DND-41 (cell line): ENCODE data around the gene NAPSA.

Experiments used
- ATAC-seq: fragments of 200-7000 bp; cut with Tn5 transposase; 3 replicates; pipeline ENCODE4 v1.9.1; 2021; ENCODE audit warnings: low read depth; ENCODE audit not compliant: insufficient read depth
- DNase-seq: peaks from one replicate; pipeline ENCODE4 v3.0.0-alpha.2; 2020
- H2AFZ ChIP-seq: 2 replicates; pipeline ENCODE4 v1.6.0; 2012; ENCODE audit warnings: low read depth, low read length
- H3K27ac ChIP-seq: 2 replicates; pipeline ENCODE4 v1.5.1; 2012; ENCODE audit warnings: low read length, inconsistent platforms
- H3K27me3 ChIP-seq: fragments of 200-600 bp; sonication (generic); 2 replicates; pipeline ENCODE4 v1.6.0; 2012; ENCODE audit warnings: low read length, mild to moderate bottlenecking, inconsistent platforms; ENCODE audit not compliant: insufficient read depth, poor library complexity
- H3K36me3 ChIP-seq: 2 replicates; pipeline ENCODE4 v1.5.1; 2012; ENCODE audit warnings: low read length, inconsistent platforms; ENCODE audit not compliant: insufficient read depth
- H3K4me1 ChIP-seq: 2 replicates; pipeline ENCODE4 v1.5.1; 2012; ENCODE audit warnings: mild to moderate bottlenecking, low read length; ENCODE audit not compliant: insufficient read depth
- H3K4me2 ChIP-seq: 2 replicates; pipeline ENCODE4 v1.6.0; 2012; ENCODE audit warnings: mild to moderate bottlenecking, moderate library complexity, low read length, inconsistent platforms; ENCODE audit not compliant: insufficient read depth
- H3K4me3 ChIP-seq, 2 experiments: fragments of 200-600 bp in 1 of 2; shearing (Covaris generic) in 1 of 2; 2 replicates each; pipeline ENCODE4 v1.5.1; 2012 to 2016; ENCODE audit warnings: inconsistent platforms in 2 of 2, low read length in 2 of 2, mild to moderate bottlenecking in 2 of 2, low read depth in 1 of 2, moderate library complexity in 1 of 2
- H3K79me2 ChIP-seq: 2 replicates; pipeline ENCODE4 v1.6.0; 2012; ENCODE audit warnings: low read length, inconsistent platforms; ENCODE audit not compliant: insufficient read depth
- H3K9ac ChIP-seq: 2 replicates; pipeline ENCODE4 v1.6.0; 2012; ENCODE audit warnings: low read depth, mild to moderate bottlenecking, inconsistent platforms, low read length, moderate library complexity
- H3K9me3 ChIP-seq: 2 replicates; pipeline ENCODE4 v1.5.1; 2012; ENCODE audit warnings: low read length, moderate library complexity, mild to moderate bottlenecking, inconsistent platforms; ENCODE audit not compliant: insufficient read depth, severe bottlenecking
- H4K20me1 ChIP-seq: 2 replicates; pipeline ENCODE4 v1.6.0; 2012; ENCODE audit warnings: low read length; ENCODE audit not compliant: insufficient read depth
- EZH2 ChIP-seq: IDR thresholded peaks from 3 replicates; pipeline ENCODE4 v1.6.1; 2012; ENCODE audit warnings: borderline replicate concordance, low read depth, mild to moderate bottlenecking, moderate library complexity, low read length, inconsistent platforms; ENCODE audit not compliant: severe bottlenecking
- TF ChIP-seq, protein P1 (sequence below): IDR thresholded peaks from 2 replicates; pipeline ENCODE4 v1.5.1; 2012; ENCODE audit warnings: borderline replicate concordance, low read length, moderate library complexity, mild to moderate bottlenecking; ENCODE audit not compliant: poor library complexity, severe bottlenecking; ENCODE audit errors: extremely low read depth

Gene NAPSA

GRCh38 chr19:50317115-50317514 is 48.3 kb downstream of the NAPSA start:
- H3K4me2 ChIP-seq, result no peak overlapping the region
- H4K20me1 ChIP-seq, result no peaks in the 10 kb centered on the region
- H3K36me3 ChIP-seq, result no peaks in the 10 kb centered on the region
- H3K27ac ChIP-seq, result no peak overlapping the region
- no peaks in the 10 kb centered on the region for H3K9me3 ChIP-seq
- no peak overlapping the region for H2AFZ ChIP-seq
- DNase-seq (no peak), ATAC-seq (no peak)
- no peak overlapping the region for H3K9ac ChIP-seq
- H3K4me1 ChIP-seq, result peaks cover 7% of the 10 kb centered on the region; the same call in 1 of the 2 replicates
- H3K79me2 ChIP-seq, result no peaks in the 10 kb centered on the region
- TF ChIP-seq, protein P1, sequence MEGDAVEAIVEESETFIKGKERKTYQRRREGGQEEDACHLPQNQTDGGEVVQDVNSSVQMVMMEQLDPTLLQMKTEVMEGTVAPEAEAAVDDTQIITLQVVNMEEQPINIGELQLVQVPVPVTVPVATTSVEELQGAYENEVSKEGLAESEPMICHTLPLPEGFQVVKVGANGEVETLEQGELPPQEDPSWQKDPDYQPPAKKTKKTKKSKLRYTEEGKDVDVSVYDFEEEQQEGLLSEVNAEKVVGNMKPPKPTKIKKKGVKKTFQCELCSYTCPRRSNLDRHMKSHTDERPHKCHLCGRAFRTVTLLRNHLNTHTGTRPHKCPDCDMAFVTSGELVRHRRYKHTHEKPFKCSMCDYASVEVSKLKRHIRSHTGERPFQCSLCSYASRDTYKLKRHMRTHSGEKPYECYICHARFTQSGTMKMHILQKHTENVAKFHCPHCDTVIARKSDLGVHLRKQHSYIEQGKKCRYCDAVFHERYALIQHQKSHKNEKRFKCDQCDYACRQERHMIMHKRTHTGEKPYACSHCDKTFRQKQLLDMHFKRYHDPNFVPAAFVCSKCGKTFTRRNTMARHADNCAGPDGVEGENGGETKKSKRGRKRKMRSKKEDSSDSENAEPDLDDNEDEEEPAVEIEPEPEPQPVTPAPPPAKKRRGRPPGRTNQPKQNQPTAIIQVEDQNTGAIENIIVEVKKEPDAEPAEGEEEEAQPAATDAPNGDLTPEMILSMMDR, result no peak
- TF ChIP-seq EZH2, result no peak
- H3K4me3 ChIP-seq, result no peak overlapping the region
- no peaks in the 10 kb centered on the region for H3K27me3 ChIP-seq

- H3K4me1 ChIP-seq, result peaks cover 7% of the 10 kb centered on the region; the same call in 1 of the 2 replicates
- ATAC-seq, result peak; percentile 68
- peak overlapping the region; percentile 67 for H2AFZ ChIP-seq
- H3K4me2 ChIP-seq, result peak overlapping the region; percentile 55
- H3K79me2 ChIP-seq, result no peaks in the 10 kb centered on the region
- H3K27me3 ChIP-seq, result no peaks in the 10 kb centered on the region
- peak; percentile 49 for DNase-seq
- peak overlapping the region in 1 of 2 experiments; percentile 42; a peak in 2 of 4 replicates for H3K4me3 ChIP-seq
- H3K27ac ChIP-seq, result no peak overlapping the region
- TF ChIP-seq, protein P1, result peak; percentile 13
- no peak for TF ChIP-seq EZH2
- no peaks in the 10 kb centered on the region for H4K20me1 ChIP-seq
- no peaks in the 10 kb centered on the region for H3K36me3 ChIP-seq
- H3K9me3 ChIP-seq, result no peaks in the 10 kb centered on the region
- H3K9ac ChIP-seq, result peak overlapping the region; percentile 36
These were observed 49.5 kb downstream of the NAPSA start for GRCh38 chr19:50315773-50316448.

DNA sequence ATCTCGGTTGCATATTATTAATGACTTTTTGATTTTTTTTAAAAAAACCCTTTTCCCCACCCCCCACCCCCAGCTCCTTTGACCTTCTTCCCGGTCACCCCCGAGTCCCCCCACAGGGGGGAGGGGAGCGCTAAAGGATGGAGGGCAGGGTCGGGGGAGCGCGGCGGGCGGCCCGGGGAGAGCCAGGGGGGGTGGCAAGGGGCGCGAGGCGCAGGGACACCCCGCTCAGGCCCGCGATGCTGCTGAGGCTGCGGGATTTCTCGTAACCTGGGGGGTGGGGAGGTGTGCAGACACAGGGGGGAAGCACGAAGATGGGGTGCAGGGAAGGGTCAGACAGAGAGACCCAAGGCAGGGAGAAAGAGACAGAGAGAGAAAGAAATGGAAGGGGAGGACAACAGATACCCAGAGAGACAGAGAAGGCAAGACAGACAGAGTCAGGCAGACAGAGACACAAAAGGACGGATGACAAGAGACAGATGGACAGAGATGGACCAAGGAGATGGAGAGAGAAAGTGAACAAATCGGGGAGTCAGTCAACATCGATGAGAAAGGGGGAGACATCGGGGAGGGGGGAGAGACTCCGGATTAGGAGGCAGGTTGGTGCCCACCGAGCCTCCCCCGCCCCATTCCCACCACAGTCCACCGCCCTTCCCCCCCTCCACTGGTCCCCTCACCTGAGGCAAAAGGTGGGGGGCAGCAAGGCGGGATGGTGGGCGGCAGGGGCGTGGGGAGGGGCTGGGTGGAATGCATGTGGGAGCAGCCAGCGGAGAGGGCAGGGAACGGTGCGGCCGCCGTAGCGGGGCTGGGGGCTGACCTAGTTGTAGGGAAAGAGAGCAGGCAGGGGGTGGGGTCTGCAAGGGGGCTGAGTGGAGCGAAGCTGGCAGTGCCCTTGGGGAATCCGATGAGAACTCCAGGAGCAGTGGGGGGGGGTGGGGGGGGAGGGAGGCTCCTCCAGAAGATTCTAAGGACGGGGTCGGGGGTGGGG is 50.4 kb downstream of the NAPSA start:
- no peaks in the 10 kb centered on the region for H3K79me2 ChIP-seq
- DNase-seq (no peak), ATAC-seq (no peak)
- no peaks in the 10 kb centered on the region for H4K20me1 ChIP-seq
- H3K27me3 ChIP-seq, result no peaks in the 10 kb centered on the region
- TF ChIP-seq EZH2, result no peak
- TF ChIP-seq, protein P1, result no peak
- H2AFZ ChIP-seq, result no peak overlapping the region
- H3K4me2 ChIP-seq, result no peak overlapping the region; the same call in 1 of the 2 replicates
- H3K36me3 ChIP-seq, result no peaks in the 10 kb centered on the region
- no peaks in the 10 kb centered on the region for H3K9me3 ChIP-seq
- no peak overlapping the region for H3K4me3 ChIP-seq
- H3K27ac ChIP-seq, result no peak overlapping the region
- H3K4me1 ChIP-seq, result peaks cover 7% of the 10 kb centered on the region; the same call in 1 of the 2 replicates
- no peak overlapping the region for H3K9ac ChIP-seq
